SJCRH30 (cell line): ENCODE results near the gene DNAJC22. TPM values are rescaled to one million over a fixed set of nuclear protein-coding genes. Genes with fewer than 3 reads are reported as not detected.
A peak's percentile ranks its signal among the peaks of the same experiment; 100 is the strongest.
"Not testable (repeated sequence)": the region's sequence is repeated elsewhere in the genome, so short reads cannot be mapped to it uniquely, and the experiment has no call there.

Source experiments
- DNase-seq, 2 experiments: peaks; one replicate each; pipeline ENCODE4 v3.0.0-alpha.2; 2015 to 2020
- H3K27ac ChIP-seq: fragments of 250-450 bp; sonication (Bioruptor Pico); 2 replicates; pipeline ENCODE4 v1.5.1; 2020; ENCODE audit warnings: mild to moderate bottlenecking, moderate library complexity
- H3K27me3 ChIP-seq: fragments of 250-450 bp; sonication (Bioruptor Pico); 2 replicates; pipeline ENCODE4 v1.5.1; 2020; ENCODE audit warnings: mild to moderate bottlenecking, moderate library complexity
- H3K36me3 ChIP-seq: fragments of 250-450 bp; sonication (Bioruptor Pico); 2 replicates; pipeline ENCODE4 v1.5.1; 2020; ENCODE audit warnings: mild to moderate bottlenecking, moderate library complexity
- H3K4me1 ChIP-seq: fragments of 250-450 bp; sonication (Bioruptor Pico); 2 replicates; pipeline ENCODE4 v1.5.1; 2020; ENCODE audit warnings: mild to moderate bottlenecking, moderate library complexity
- H3K4me3 ChIP-seq: fragments of 250-450 bp; sonication (Bioruptor Pico); 2 replicates; pipeline ENCODE4 v1.5.1; 2020; ENCODE audit warnings: mild to moderate bottlenecking, moderate library complexity
- H3K9me3 ChIP-seq: fragments of 250-450 bp; sonication (Bioruptor Pico); replicated peaks from 2 replicates; pipeline ENCODE4 v1.5.1; 2020; ENCODE audit warnings: mild to moderate bottlenecking, moderate library complexity
- total RNA-seq: library from RNA; depleted of rRNA; stranded (reverse); fragments of >200 nt; shearing (Covaris generic); gene quantifications from 2 replicates; pipeline ENCODE4 v1.2.3, GENCODE V29; 2014; rRNA removed

The DNAJC22 gene
- total RNA-seq: 10.7 and 11.9 TPM in 2 replicates

GRCh38 chr12:49346659-49347310, at the start of gene DNAJC22:
Gene DNAJC22 (plus strand): TSS chr12:49346888. CDS start chr12:49348873, 1,985 bp downstream.
- no peaks in the 10 kb centered on the region for H3K9me3 ChIP-seq
- H3K36me3 ChIP-seq: no peaks in the 10 kb centered on the region
- peak; percentile 41 to 51 for DNase-seq
- peak within 1 kb of the TSS; percentile 60 for H3K4me3 ChIP-seq
- peak within 1 kb of the TSS; percentile 33; the same call in 1 of the 2 replicates for H3K27ac ChIP-seq
- H3K4me1 ChIP-seq: peaks cover 15% of the 10 kb centered on the region; the same call in 1 of the 2 replicates
- peaks cover 12% of the 10 kb centered on the region; the same call in 1 of the 2 replicates for H3K27me3 ChIP-seq

GRCh38 chr12:49297695-49298060, 49.0 kb upstream of the DNAJC22 start:
- H3K9me3 ChIP-seq: no peaks in the 10 kb centered on the region
- H3K4me1 ChIP-seq: peaks cover 6% of the 10 kb centered on the region
- no peak overlapping the region for H3K27ac ChIP-seq
- H3K4me3 ChIP-seq: no peak overlapping the region
- H3K27me3 ChIP-seq: no peaks in the 10 kb centered on the region
- no peak for DNase-seq
- no peaks in the 10 kb centered on the region for H3K36me3 ChIP-seq

- H3K4me3 ChIP-seq: no peak overlapping the region
- H3K27ac ChIP-seq: no peak overlapping the region
- H3K36me3 ChIP-seq: no peaks in the 10 kb centered on the region
- H3K9me3 ChIP-seq: no peaks in the 10 kb centered on the region
- no peaks in the 10 kb centered on the region for H3K27me3 ChIP-seq
- no peak for DNase-seq
- H3K4me1 ChIP-seq: peaks cover 6% of the 10 kb centered on the region
Measured at GRCh38 chr12:49298160-49298559, 48.5 kb upstream of the DNAJC22 start.

DNA sequence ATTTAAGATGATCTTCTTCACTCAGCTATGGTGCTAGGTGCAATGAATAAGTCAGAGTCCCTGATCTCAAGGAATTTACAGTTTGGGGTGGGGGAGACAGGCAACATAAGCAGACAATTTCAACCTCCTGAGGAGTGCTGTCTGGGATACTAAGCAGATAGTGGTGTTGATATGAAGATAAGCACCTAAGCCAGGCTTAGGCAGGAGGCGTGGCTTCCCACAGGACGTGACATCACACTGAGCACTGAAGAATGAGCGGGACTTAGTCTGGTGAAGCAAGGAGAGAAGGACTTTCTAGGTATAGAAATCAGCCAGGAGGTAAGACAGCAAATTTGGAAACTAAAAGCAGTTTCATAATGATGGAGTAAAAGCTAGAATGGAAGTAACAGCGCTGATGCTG, 44.9 kb upstream of the DNAJC22 start:
- H3K36me3 ChIP-seq: no peaks in the 10 kb centered on the region

GRCh38 chr12:49304161-49304560, 42.5 kb upstream of the DNAJC22 start:
- H3K27ac ChIP-seq: peak overlapping the region; percentile 46

More for the DNA sequence above, 44.9 kb upstream of the DNAJC22 start:
- peaks cover 14% of the 10 kb centered on the region for H3K4me1 ChIP-seq
- no peaks in the 10 kb centered on the region for H3K27me3 ChIP-seq
- H3K27ac ChIP-seq: no peak overlapping the region
- H3K4me3 ChIP-seq: no peak overlapping the region
- H3K9me3 ChIP-seq: no peaks in the 10 kb centered on the region
- no peak for DNase-seq

DNA sequence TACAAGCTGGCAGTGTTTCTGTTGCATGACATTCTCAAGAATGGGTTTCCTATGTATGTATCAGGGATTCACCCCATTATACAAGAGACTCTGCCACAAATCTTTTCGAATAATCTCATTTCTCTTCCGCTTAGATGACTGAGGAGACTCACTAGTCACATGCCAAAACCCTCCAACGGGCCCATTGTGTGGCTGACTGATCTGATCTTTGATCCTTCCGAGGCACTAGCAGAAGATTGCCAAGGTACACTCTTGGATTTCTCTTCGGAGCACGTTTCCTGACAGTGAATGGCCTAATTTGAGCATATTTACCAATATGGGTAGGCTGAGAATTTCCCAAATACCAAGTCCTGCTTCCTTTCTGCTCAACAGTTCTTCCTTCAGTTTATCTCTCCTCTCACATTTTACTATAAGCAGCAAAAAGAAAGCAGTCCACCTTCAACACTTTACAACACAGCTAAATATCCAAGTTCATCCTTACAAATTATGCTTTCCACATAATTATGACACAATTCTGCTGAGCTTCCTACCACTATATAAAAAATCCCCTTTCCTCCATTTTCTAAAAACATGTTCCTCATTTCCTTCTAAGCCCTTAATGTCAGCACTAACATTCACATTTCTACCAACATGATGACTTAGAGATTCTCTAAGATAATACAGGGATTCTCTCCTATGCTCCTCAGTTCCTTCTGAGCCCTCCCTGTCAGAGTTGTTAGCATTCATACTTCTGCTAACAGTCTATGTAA, 40.8 kb upstream of the DNAJC22 start:
- no peak overlapping the region for H3K4me3 ChIP-seq
- no peak for DNase-seq
- H3K4me1 ChIP-seq: peaks cover 14% of the 10 kb centered on the region
- H3K36me3 ChIP-seq: no peaks in the 10 kb centered on the region
- H3K9me3 ChIP-seq: no peaks in the 10 kb centered on the region
- H3K27me3 ChIP-seq: no peaks in the 10 kb centered on the region
- H3K27ac ChIP-seq: no peak overlapping the region

More at GRCh38 chr12:49304161-49304560, 42.5 kb upstream of the DNAJC22 start:
- H3K27me3 ChIP-seq: no peaks in the 10 kb centered on the region
- H3K9me3 ChIP-seq: no peaks in the 10 kb centered on the region
- DNase-seq: peak; percentile 79 to 81
- no peak overlapping the region for H3K4me3 ChIP-seq
- H3K36me3 ChIP-seq: no peaks in the 10 kb centered on the region
- H3K4me1 ChIP-seq: peaks cover 14% of the 10 kb centered on the region

DNA sequence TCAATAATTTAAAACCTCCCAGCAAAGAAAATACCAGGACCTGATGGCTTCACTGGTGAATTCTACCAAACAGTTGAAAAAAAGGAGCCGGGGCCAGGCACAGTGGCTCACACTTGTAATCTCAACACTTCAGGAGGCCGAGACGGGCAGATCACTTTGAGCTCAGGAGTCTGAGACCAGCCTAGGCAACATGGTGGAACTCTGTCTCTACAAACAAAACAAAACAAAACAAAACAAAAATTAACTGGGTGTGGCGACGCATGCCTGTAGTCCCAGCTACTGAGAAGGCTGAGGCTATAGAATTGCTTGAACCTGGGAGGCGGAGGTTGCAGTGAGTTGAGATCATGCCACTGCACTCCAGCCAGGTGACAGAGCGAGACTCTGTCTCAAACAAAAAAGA, 37.3 kb upstream of the DNAJC22 start:
- Histone ChIP-seq H3K27ac (no peak overlapping the region), H3K36me3 (no peaks in the 10 kb centered on the region), H3K27me3 (no peaks in the 10 kb centered on the region), H3K4me1 (peaks cover 3% of the 10 kb centered on the region), H3K4me3 (no peak overlapping the region), H3K9me3 (no peaks in the 10 kb centered on the region)
- no peak for DNase-seq

DNA sequence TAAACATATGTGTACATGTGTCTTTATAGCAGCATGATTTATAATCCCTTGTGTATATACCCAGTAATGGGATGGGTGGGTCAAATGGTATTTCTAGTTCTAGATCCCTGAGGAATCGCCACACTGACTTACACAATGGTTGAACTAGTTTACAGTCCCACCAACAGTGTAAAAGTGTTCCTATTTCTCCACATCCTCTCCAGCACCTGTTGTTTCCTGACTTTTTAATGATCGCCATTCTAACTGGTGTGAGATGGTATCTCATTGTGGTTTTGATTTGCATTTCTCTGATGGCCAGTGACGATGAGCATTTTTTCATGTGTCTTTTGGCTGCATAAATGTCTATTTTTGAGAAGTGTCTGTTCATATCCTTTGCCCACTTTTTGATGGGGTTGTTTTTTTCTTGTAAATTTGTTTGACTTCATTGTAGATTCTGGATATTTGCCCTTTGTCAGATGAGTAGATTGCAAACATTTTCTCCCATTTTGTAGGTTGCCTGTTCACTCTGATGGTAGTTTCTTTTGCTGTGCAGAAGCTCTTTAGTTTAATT, 36.2 kb upstream of the DNAJC22 start:
- H3K4me3 ChIP-seq, H3K4me1 ChIP-seq, H3K27me3 ChIP-seq, DNase-seq, H3K27ac ChIP-seq, H3K36me3 ChIP-seq, H3K9me3 ChIP-seq: not testable (repeated sequence)

DNA sequence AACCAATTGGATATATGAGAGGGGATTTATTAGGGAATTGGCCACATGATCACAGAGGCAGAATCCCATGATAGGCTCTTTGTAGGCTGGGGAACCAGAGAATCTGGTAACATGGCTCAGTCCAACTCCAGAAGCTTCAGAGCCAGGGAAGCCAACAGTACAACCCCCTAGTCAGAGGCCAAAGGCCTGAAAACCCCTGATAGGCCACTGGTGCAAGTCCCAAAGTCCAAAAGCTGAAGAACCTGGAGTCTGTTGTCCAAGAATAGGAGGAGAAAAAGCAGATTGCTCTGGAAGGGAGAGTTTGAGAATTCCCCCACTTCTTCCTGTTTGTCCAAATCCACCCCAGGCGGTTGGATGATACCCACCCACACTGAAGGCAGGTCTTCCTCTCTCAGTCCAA, 31.9 kb upstream of the DNAJC22 start:
- Histone ChIP-seq H3K27me3 (no peaks in the 10 kb centered on the region), H3K9me3 (no peaks in the 10 kb centered on the region), H3K27ac (no peak overlapping the region), H3K36me3 (no peaks in the 10 kb centered on the region), H3K4me1 (no peaks in the 10 kb centered on the region), H3K4me3 (no peak overlapping the region)
- DNase-seq: no peak

- H3K9me3 ChIP-seq: not testable (repeated sequence)
Measured at GRCh38 chr12:49317118-49317517, 29.6 kb upstream of the DNAJC22 start.

DNA sequence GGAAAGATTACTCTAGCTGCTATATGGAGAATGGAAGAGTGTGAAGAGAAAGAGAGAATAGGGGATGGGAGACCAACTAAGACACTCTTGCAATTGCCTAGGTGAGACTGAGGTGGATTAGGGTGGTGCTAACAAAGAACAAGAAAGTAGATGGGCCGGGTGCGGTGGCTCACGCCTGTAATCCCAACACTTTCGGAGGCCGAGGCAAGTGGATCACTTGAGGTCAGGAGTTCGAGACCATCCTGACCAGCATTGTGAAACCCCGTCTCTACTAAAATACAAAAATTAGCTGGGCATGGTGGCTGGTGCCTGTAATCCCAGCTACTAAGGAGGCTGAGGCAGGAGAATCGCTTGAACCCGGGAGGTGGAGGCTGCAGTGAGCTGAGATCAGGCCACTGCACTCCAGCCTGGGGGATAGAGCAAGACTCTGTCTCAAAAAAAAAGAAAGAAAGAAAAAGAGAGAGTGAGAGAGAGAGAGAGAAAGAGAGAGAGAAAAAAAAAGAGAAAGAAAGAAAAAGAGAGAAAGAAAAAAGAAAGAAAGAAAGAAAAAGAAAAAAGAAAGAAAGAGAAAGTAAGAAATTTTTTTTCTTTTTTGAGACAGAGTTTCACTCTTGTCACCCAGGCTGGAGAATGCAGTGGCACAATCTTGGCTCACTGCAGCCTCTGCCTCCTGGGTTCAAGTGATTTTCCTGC, 26.1 kb upstream of the DNAJC22 start:
- H3K4me3 ChIP-seq, H3K27ac ChIP-seq, H3K36me3 ChIP-seq, DNase-seq, H3K4me1 ChIP-seq, H3K9me3 ChIP-seq, H3K27me3 ChIP-seq: not testable (repeated sequence)

More at GRCh38 chr12:49317118-49317517, 29.6 kb upstream of the DNAJC22 start:
- H3K27me3 ChIP-seq, H3K4me3 ChIP-seq, H3K27ac ChIP-seq, H3K36me3 ChIP-seq, DNase-seq, H3K4me1 ChIP-seq: not testable (repeated sequence)

- peak overlapping the region; percentile 78 for H3K4me3 ChIP-seq
- no peaks in the 10 kb centered on the region for H3K9me3 ChIP-seq
- peak overlapping the region; percentile 67 for H3K27ac ChIP-seq
- H3K27me3 ChIP-seq: no peaks in the 10 kb centered on the region
- DNase-seq: no peak
- peaks cover 10% of the 10 kb centered on the region; the same call in 1 of the 2 replicates for H3K4me1 ChIP-seq
- peaks cover 11% of the 10 kb centered on the region for H3K36me3 ChIP-seq
Measured at GRCh38 chr12:49322367-49322707, 24.4 kb upstream of the DNAJC22 start.

DNA sequence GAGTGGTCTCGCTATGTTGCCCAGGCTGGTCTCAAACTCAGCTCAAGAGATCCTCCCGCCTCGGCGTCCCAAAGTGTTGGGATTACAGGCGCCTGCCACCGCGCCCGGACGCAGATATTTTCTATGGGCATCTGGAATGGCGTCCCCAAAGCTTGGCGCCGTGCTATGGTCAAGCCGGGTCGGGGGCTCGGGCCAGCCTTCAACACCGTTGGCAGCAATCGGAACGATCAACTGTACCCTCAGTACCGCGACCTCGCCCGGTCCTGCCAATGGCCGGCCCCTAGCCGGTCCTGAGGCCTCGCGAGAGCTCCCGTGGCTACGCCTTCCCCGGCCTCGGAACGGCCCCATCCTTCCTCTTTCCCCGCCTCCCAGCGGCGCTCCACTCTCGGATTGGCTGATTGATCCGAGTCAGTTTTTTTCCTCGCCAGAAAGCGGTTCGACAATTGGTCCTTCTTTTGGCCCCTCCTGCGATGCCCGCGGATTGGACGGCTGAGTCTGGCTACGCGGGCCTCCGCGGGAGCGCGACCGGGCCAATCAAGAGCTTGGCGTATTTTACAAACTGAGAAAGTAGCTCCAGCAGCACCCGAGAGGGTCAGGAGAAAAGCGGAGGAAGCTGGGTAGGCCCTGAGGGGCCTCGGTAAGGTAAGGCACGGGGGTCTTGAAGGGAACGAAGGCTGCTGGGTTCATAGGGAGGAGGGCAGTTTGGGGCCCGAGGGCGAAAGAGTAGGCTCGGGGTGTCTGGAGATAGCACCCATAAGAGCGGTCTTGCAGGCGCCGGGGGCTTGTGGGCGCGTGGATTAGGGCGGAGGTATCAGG, 23.8 kb upstream of the DNAJC22 start, which contains the start of gene TROAP:
Gene TROAP, plus strand, starts transcription at position 548 of the 816 bp plus-strand sequence. CDS start 354 bp downstream, outside the sequence.
- H3K27me3 ChIP-seq: no peaks in the 10 kb centered on the region
- no peaks in the 10 kb centered on the region for H3K9me3 ChIP-seq
- peak within 1 kb of the TSS; percentile 67 for H3K27ac ChIP-seq
- peaks cover 16% of the 10 kb centered on the region for H3K36me3 ChIP-seq
- DNase-seq: peak; percentile 99 to 100
- H3K4me3 ChIP-seq: peak within 1 kb of the TSS; percentile 78
- H3K4me1 ChIP-seq: peaks cover 10% of the 10 kb centered on the region; the same call in 1 of the 2 replicates

GRCh38 chr12:49323524-49324097, 23.1 kb upstream of the DNAJC22 start:
- peak overlapping the region; percentile 67 for H3K27ac ChIP-seq
- peaks cover 10% of the 10 kb centered on the region; the same call in 1 of the 2 replicates for H3K4me1 ChIP-seq
- H3K9me3 ChIP-seq: no peaks in the 10 kb centered on the region
- H3K27me3 ChIP-seq: no peaks in the 10 kb centered on the region
- peaks cover 16% of the 10 kb centered on the region for H3K36me3 ChIP-seq
- DNase-seq: no peak
- H3K4me3 ChIP-seq: peak overlapping the region; percentile 78
